SK-MEL-5 (cell line): ENCODE measurements around the gene ASPDH. TPM values are rescaled to one million over a fixed set of nuclear protein-coding genes. Genes with fewer than 3 reads are reported as not detected.
A peak's percentile ranks its signal among the peaks of the same experiment; 100 is the strongest.

Experiments
- DNase-seq: peaks from one replicate; pipeline ENCODE4 v3.0.0-alpha.2; 2016; ENCODE audit warnings: low read depth, low spot score
- in situ Hi-C: cut with HindIII; loops from 2 replicates; pipeline ENCODE4 v1.10.0; 2016; ENCODE audit warnings: low sequenced_read_pairs, high pct_unique_total_duplicates, low pct_unique_long_range_greater_than_20kb
- total RNA-seq: library from RNA; depleted of rRNA; stranded (reverse); fragments of >200 nt; shearing (Covaris generic); gene quantifications from 2 replicates; pipeline ENCODE4 v1.2.3, GENCODE V29; 2014

Gene ASPDH
- total RNA-seq, 1 experiment from 2014 or later, result not detected

- no peak for DNase-seq
- in situ Hi-C loops, result no loop called here
These were observed 23.3 kb downstream of the ASPDH start for GRCh38 chr19:50490411-50490811.

- DNase-seq, result no peak
- in situ Hi-C loops, result no loop called here
These were observed 24.2 kb downstream of the ASPDH start for GRCh38 chr19:50489461-50490011.

- DNase-seq, result no peak
- in situ Hi-C loops, result no loop called here
These were observed 25.1 kb downstream of the ASPDH start for GRCh38 chr19:50488389-50489194.

GRCh38 chr19:50486823-50487515 is 26.7 kb downstream of the ASPDH start:
- DNase-seq, result peak; percentile 69
- in situ Hi-C loops, result no loop called here

GRCh38 chr19:50485284-50485955 is 28.3 kb downstream of the ASPDH start:
- in situ Hi-C loops, result no loop called here
- no peak for DNase-seq

- in situ Hi-C loops, result no loop called here
These were observed 30.8 kb downstream of the ASPDH start for GRCh38 chr19:50482916-50483315.

GRCh38 chr19:50482271-50482855 is 31.4 kb downstream of the ASPDH start:
- in situ Hi-C loops, result no loop called here
- no peak for DNase-seq

More at GRCh38 chr19:50482916-50483315, 30.8 kb downstream of the ASPDH start:
- DNase-seq, result no peak

- in situ Hi-C loops, result no loop called here
- DNase-seq, result no peak
These were observed 32.2 kb downstream of the ASPDH start for GRCh38 chr19:50481351-50482149.

GRCh38 chr19:50480281-50481111 is 33.2 kb downstream of the ASPDH start:
- in situ Hi-C loops, result no loop called here

GRCh38 chr19:50479761-50480251 is 33.9 kb downstream of the ASPDH start:
- DNase-seq, result no peak
- in situ Hi-C loops, result no loop called here

More at GRCh38 chr19:50480281-50481111, 33.2 kb downstream of the ASPDH start:
- no peak for DNase-seq

GRCh38 chr19:50478901-50479715 is 34.6 kb downstream of the ASPDH start:
- in situ Hi-C loops, result no loop called here
- DNase-seq, result peak; percentile 64

GRCh38 chr19:50477751-50478515 is 35.8 kb downstream of the ASPDH start:
- in situ Hi-C loops, result no loop called here

GRCh38 chr19:50476907-50477238 is 36.8 kb downstream of the ASPDH start:
- in situ Hi-C loops, result no loop called here
- no peak for DNase-seq

More at GRCh38 chr19:50477751-50478515, 35.8 kb downstream of the ASPDH start:
- DNase-seq, result no peak

GRCh38 chr19:50476224-50476906 is 37.3 kb downstream of the ASPDH start, which contains the start of the genes EMC10 and GARIN5A:
EMC10 (plus strand) TSS chr19:50476507; CDS start chr19:50476545, 38 bp downstream.
GARIN5A (minus strand) TSS chr19:50476848; CDS start chr19:50476388, 460 bp downstream.
- DNase-seq, result peak; percentile 94
- in situ Hi-C loops, result no loop called here
